Gastrocnemius medialis (tissue), 4 donors: ENCODE results near the gene SGCA.
A peak's percentile ranks its signal among the peaks of the same experiment; 100 is the strongest.

Experiments
- POLR2A ChIP-seq, 2 donors: fragments of 450-650 bp; IDR thresholded peaks; one replicate each; pipeline ENCODE4 v1.6.1; 2017; ENCODE audit warnings: antibody characterized with exemption in 2 of 2, mild to moderate bottlenecking in 2 of 2, moderate library complexity in 2 of 2
- TF ChIP-seq, protein P1 (sequence below), 5 experiments: fragments of 450-650 bp in 3 of 5; fragments of 200-600 bp in 2 of 5; sonication (generic) in 2 of 5; IDR thresholded peaks in 4 of 5; conservative IDR thresholded peaks in 1 of 5; 1 replicate in 4 of 5; 2 replicates in 1 of 5; pipeline ENCODE4 v1.5.1; 2016 to 2019; ENCODE audit warnings: antibody characterized with exemption in 5 of 5, mild to moderate bottlenecking in 3 of 5, moderate library complexity in 3 of 5

DNA sequence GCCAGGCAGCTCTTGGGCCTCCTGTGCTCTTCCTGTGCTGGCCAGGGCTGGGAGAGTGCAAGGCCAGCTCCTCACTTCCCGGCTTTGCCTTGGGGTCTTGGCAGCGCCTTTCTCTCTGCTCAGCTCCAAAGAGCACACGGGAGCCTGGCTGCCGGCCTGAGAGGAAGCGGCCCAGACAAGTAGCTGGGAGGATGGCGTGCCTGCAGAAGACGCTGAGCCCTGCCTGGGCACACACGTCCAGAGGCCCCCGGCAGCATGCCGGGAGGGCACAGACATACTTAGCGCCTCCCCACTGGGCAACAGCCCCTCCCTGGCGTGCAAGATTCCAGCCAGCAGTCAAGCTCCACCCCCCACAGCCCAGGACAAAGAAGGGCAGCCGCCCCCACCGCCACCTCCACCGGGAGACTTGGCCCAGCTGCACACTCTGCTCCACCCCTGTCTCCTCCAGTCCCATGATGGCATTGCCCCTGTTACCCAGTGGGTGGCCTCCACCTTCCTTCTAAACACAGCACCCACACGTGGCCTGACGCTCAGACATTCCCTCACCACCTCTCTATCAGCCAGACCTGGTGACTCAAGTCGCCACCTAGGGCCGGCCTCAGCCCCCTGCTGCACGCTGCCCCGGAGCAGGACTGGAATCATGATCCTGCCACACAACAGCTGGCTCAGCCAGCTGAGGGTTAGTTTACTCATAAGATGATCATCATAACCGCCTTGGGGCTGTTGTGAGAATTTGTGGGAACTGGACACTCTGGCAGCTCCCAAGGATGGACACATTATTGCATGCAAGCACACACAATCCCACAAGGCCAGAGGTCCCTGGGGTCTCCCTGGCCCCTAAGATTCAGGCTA is 12.4 kb downstream of the SGCA start:
- TF ChIP-seq, protein P1, sequence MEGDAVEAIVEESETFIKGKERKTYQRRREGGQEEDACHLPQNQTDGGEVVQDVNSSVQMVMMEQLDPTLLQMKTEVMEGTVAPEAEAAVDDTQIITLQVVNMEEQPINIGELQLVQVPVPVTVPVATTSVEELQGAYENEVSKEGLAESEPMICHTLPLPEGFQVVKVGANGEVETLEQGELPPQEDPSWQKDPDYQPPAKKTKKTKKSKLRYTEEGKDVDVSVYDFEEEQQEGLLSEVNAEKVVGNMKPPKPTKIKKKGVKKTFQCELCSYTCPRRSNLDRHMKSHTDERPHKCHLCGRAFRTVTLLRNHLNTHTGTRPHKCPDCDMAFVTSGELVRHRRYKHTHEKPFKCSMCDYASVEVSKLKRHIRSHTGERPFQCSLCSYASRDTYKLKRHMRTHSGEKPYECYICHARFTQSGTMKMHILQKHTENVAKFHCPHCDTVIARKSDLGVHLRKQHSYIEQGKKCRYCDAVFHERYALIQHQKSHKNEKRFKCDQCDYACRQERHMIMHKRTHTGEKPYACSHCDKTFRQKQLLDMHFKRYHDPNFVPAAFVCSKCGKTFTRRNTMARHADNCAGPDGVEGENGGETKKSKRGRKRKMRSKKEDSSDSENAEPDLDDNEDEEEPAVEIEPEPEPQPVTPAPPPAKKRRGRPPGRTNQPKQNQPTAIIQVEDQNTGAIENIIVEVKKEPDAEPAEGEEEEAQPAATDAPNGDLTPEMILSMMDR (IDR thresholded peaks at IDR 0.05 in 4 of 5, conservative IDR thresholded peaks at IDR 0.05 in 1 of 5) = peak in 4 of 5 experiments; percentile 50 to 67 (median 54)
- peak in 1 of 2 donors; percentile 48 for TF ChIP-seq POLR2A (IDR thresholded peaks at IDR 0.05)
